ENCODE data around the gene MVP.
"Not testable (repeated sequence)": the region's sequence is repeated elsewhere in the genome, so short reads cannot be mapped to it uniquely, and the experiment has no call there.

The MVP gene

GRCh38 chr16:29820271-29820701 is at the start of gene MVP:
MVP (plus strand) TSS chr16:29820462; CDS start chr16:29830550, 10,088 bp downstream.
- no peak for ATAC-seq

DNA sequence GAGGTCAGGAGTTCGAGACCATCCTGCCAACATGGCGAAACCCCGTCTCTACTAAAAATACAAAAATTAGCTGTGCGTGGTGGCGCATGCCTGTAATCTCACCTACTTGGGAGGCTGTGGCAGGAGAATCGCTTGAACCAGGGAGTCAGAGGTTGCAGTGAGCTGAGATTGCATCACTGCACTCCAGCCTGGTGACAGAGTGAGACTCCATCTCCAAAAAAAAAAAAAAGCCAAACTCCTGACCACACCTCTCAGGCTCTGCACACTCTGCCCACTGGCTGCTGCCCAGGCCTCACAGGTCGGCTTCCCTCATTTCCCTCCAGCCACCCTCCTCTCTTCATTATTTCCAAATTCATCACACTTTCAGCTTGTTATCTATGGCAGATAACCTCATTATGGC is 47.9 kb upstream of the MVP start:
- ATAC-seq, result not testable (repeated sequence)

DNA sequence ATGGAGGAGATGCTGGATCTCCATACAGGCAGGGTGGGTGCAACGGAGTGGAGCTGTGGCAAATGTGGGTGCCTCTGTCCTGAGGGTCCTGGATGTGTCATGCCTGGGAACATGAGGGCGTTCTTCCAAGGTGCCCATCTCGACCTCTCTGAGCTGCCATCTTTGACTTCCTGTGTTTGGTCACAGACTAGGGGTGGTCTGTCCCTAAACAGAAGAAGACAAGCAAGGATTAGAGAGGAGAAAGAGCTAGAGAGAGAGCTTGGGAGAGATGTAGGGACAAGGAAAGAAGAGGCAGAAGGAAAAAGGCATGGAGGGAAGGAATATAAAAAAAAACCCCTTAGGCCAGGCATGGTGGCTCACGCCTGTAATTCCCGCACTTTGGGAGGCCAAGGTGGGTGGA is 45.5 kb upstream of the MVP start:
- ATAC-seq, result no peak

- ATAC-seq, result no peak
These were observed 44.4 kb upstream of the MVP start for GRCh38 chr16:29775742-29776408.

GRCh38 chr16:29777576-29778350 is 42.5 kb upstream of the MVP start, which contains the start of gene ZG16:
ZG16 (plus strand) TSS chr16:29778256; CDS start chr16:29779267, 1,011 bp downstream.
- ATAC-seq, result no peak

DNA sequence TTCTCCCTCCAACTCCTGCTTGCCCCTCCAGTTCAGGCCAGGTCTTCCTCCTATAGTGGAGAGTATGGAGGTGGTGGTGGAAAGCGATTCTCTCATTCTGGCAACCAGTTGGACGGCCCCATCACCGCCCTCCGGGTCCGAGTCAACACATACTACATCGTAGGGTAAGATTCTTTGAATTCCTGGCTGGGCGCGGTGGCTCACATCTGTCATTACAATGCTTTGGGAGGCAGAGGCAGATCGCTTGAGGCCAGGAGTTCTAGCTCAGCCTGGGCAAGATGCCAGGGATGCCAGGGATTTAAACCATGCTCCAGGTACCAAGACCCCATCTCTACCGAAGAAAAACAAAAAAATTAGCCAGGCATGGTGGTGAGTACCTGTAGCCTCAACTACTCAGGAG is 40.8 kb upstream of the MVP start:
- ATAC-seq, result no peak

GRCh38 chr16:29783094-29783953 is 36.9 kb upstream of the MVP start:
- not testable (repeated sequence) for ATAC-seq

GRCh38 chr16:29784157-29784556 is 36.1 kb upstream of the MVP start:
- peak; percentile 96 to 97 for ATAC-seq

GRCh38 chr16:29784901-29785500 is 35.3 kb upstream of the MVP start:
- ATAC-seq, result peak; percentile 64 to 67

DNA sequence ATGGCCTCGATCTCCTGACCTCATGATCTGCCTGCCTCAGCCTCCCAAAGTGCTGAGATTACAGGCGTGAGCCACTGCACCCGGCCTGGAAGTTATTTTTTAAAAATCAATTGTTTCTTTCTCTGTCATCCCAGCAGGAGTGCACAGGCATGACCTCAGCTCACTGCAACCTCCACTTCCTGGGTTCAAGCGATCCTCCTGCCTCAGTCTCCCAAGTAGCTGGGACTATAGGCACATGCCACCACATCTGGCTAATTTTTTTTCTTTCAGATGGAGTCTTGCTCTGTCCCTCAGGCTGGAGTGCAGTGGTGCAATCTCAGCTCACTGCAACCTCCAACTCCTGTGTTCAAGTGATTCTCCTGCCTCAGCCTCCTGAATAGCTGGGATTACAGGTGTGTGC is 33.1 kb upstream of the MVP start:
- ATAC-seq, result not testable (repeated sequence)

GRCh38 chr16:29789775-29790182 is 30.5 kb upstream of the MVP start:
- no peak for ATAC-seq

DNA sequence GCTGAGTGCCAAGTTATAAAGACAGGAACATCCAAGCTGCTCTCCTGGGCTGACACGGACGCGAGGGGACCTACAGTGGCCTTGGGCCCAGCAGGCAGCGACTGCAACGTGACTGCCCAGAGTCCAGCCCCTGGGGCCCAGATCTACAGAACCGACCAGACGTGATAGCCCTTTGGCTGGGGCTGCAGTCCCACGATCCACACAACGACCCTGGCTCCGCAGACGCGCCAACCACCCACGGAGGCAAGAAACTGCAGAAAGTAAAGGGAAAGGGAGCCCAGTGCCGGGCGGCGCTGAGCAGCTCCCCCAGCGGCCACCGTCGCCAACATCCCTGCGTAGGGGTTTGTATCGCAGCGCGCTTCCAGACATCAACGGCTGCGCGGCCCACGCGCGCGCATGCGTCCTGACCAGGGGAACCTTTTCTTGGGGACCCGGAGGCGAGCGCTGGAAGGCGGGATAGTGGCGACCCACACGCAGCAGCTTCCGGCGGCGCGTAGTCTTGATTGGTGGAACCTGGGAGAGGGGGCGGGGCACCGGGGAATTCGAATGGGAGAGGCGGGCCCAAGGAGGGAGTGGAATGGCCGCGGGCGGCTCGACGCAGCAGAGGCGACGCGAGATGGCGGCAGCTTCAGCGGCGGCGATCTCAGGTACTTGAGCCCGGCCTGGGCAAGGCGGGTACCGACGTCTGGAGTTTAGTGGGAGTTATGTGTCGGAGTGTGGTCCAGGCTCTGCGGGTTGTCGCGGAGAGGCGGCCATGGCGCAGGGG is 29.9 kb upstream of the MVP start, which contains the start of gene KIF22:
Gene KIF22, plus strand, starts transcription at position 569 of the 766 bp plus-strand sequence. Its CDS starts 9 bp downstream, at position 578.
- peak; percentile 96 to 97 for ATAC-seq

- peak; percentile 6 to 16 for ATAC-seq
These were observed 29.1 kb upstream of the MVP start for GRCh38 chr16:29790949-29791844.

DNA sequence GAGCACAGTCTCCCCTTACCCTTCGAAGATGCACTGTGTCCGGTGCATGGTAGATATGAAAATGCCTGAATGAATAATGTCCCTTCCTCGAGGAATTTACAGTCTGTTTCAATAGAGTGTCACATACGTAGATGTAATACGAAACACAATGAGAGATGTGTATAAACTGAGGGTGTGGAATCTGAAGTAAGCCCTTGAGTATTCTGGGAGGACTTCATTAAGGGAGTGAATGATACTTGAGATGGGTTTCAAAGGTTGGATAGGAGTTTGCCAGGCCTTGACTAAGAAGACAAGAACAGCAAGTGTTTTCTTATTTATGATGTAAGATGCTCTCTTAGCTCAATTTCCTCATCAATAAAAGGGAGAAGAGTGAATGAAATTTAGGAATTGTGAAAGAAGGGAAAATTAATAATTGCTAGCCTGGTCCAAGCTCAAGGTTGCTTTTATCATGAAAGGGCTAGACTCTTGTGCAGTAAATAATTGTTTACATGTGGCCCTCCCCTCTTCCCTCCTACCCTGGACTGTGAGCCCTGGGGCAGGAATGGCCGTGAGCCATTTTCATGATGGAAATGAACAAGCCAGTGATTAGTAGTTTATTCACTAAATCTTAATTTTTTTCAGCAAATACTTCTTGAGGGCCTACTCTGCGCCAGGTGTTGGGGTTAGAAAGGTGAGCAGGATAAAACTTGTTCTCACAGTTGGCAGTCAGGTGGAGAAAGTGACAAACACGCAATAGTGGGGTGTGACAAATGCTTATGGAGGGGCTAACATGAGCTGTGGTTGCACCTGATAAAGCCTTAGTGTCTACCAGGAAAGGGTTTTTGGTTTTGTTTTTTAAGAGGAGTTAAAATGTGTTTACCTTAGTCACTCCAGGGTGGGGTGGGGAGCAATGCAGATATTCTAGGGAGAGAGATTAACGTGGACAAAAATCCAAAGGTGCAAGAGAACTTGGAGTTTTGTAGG is 28.1 kb upstream of the MVP start:
- no peak for ATAC-seq

- not testable (repeated sequence) for ATAC-seq
These were observed 27.1 kb upstream of the MVP start for GRCh38 chr16:29793153-29793552.

GRCh38 chr16:29794231-29794710 is 26.0 kb upstream of the MVP start:
- no peak for ATAC-seq

DNA sequence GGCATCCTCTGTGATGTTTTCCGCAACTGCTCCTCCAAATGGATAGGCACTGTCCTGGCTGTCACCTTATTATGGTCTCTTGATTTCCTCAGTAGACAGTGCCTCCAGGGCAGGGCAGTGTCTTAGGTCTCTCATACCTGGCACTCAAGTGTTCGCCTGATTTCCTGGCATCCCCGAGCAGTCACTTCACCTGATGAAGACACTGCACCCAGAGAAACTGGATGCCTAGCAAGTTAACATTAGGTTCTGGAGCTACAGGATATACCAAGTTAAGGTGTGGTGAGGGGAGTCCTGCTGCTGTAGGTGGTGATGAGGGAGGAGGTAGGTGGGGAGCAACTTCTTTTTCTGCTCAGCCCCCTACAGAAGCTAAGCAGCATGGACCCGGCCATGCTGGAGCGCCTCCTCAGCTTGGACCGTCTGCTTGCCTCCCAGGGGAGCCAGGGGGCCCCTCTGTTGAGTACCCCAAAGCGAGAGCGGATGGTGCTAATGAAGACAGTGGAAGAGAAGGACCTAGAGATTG is 17.8 kb upstream of the MVP start:
- ATAC-seq, result no peak

DNA sequence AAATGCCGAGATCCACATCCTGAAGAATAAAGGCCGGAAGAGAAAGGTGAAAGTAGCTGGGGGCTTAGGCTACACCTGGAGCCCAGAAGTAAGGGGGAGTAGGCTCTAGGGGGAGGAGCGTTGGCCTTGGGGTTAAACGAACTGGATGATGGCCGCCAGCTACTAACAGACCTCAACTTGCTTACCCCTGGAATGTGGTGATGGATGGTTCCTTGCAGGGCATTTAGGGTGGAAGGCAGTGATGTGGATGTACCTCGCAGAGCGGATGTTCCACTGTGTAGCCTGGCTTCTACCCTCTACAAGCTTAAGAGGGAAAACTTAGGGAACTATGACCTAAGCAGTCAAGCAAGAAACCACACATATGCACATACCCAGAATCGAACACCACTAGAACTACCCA is 16.2 kb upstream of the MVP start:
- no peak for ATAC-seq

Data from activated CD4-positive, CD25-positive, alpha-beta regulatory T cell treated with anti-CD3 and anti-CD28 coated beads, Interleukin-2, amount 50 U/mL, for 24 hours (primary cell).